DMS53 (cell line): Measurements from ENCODE around the gene HCRT.
"Not testable (repeated sequence)": the region's sequence is repeated elsewhere in the genome, so short reads cannot be mapped to it uniquely, and the experiment has no call there.

ENCODE experiments used
- DNase-seq: peaks from one replicate; lab custom pipeline; 2025; lab: John Stamatoyannopoulos, UW

Gene HCRT

GRCh38 chr17:42197564-42198156 lies 12.4 kb upstream of the HCRT start:
- DNase-seq: no peak

- peak; percentile 85 for DNase-seq
Observed at GRCh38 chr17:42193969-42194899, 9.0 kb upstream of the HCRT start, which contains the start of gene GHDC. TSS of gene GHDC (minus strand) at chr17:42194494. CDS start at chr17:42193581, 913 bp downstream.

GRCh38 chr17:42193216-42193968 lies 8.1 kb upstream of the HCRT start:
- DNase-seq: no peak

GRCh38 chr17:42192189-42193126 lies 7.2 kb upstream of the HCRT start:
- DNase-seq: no peak

DNA sequence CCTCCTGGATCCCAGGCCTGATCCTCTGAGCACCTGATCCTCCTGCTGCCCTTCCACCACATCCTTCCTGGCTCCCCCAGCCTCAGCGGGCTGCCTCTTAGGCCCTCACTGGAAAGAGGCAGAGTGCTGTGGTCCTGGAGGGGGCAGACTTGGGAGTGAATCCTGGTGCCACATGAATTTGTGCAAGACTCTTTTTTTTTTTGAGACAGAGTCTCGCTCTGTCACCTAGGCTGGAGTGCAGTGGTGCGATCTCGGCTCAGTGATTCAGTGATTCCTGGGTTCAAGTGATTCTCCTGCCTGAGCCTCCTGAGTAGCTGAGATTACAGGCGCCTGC lies 6.0 kb upstream of the HCRT start:
- DNase-seq: no peak

DNA sequence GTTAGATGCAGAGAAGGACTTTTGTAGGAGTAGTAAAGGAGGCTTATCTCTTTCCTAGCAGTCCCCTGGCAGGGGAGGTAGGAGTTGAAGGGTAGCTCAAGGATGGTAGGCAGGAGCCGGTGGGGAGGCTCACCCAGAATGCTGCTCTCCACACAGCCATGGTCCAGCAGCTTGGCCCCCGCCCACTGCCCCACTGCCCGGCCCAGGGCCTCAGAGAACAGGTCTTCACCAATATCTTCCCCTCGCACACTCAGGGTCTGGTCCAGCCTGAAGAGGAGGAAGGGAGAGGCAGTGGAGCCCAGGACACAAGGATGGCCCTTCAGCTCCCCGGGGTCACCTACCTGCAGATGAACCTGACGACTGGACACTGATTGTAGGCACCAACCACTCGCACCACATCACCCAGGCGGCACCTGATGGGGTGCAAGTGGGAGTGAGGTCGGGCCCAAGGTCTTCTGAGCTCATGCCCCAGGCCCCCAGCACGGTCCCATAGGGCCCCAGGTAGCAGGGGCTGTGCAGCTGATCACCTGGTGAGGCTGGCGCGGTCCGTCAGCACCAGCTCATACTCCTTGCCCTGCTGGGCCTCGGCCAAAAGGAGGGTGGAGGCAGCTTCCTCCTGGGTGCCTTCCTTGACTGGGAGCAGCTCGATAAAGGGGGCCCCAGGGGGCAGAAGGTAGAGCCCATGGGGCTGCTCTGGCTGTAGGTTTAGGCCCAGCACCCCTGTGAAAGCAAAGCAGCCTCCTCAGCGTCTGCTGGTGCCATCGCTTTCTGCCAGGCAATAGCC lies 5.4 kb upstream of the HCRT start:
- DNase-seq: no peak

DNA sequence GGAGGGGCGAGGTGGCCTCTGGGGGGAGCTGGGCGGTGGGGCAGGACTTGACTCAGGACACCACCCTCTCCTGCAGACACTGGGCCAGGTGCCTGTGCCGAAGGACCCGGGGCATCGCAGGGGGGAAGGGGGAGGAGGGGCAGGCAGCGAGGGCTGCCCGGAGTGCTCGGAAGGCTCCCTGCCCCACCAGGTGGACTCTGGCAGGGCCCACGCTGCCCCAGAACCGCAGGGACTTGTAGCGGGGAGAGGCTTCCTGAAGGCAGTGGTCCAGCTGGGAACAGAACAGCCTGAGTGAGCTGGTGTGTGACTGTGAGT lies 4.4 kb upstream of the HCRT start:
- DNase-seq: no peak

DNA sequence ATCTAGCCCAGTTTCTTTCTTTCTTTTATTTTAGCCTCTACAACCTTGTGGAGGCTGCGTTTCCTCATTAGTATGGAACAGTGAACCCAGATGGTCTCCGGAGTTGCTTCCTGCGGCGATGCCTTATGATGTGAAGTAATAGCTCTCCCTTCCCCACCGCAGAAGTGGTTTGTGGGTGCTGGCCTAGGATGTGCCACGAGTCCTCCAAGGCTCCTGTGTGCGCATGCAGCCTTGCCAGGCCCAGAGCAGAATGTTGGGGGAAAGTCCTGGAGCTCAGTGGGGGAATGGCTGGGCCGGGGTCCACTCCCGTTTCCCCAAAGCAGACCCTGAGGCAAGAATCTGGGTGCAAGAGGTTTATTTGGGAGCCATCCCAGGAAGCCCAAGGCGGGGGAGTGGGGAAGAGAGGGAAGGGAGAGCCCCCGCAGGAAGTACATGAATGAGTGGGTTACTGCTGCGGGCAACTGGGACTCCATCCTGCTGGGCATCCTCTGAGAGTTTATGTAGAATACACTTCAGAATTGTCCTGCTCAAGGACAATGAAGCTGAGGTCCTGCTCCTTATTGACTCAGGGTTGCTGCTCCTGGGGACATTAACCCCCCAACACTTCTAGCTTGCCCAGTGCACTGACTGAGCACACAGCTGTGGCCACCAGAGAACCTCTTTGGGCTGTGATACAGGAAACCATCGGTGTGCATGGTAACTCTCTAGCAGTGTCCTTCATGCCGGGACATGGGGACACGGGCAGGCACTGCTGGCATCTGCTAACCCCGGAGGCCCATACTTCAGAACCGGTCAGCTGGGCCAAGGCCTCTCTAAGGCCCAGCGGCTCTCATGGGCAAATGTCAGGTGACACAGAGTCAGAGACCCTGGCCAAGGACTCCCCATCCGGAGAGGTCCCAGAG lies 3.7 kb upstream of the HCRT start:
- no peak for DNase-seq

GRCh38 chr17:42187833-42188232 lies 2.6 kb upstream of the HCRT start:
- no peak for DNase-seq

DNA sequence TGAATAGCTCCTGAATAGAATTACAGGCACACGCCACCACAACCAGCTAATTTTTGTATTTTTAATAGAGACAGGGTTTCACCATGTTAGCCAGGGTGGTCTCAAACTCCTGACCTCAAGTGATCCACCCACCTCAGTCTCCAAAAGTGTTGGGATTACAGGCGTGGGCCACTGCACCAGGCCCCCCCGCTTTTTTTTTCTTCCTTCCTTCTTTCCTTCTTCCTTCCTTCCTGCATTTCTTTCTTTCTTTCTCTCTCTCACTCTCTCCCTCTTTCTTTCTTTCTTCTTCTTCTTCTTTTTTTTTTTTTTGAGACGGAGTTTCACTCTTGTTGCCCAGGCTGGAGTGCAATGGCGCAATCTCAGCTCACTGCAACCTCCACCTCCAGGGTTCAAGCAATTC lies 939 bp upstream of the HCRT start:
- not testable (repeated sequence) for DNase-seq

GRCh38 chr17:42185621-42185930 lies 324 bp upstream of the HCRT start:
- no peak for DNase-seq

GRCh38 chr17:42183741-42184711 lies 1.2 kb downstream of the HCRT start:
- peak; percentile 90 for DNase-seq

DNA sequence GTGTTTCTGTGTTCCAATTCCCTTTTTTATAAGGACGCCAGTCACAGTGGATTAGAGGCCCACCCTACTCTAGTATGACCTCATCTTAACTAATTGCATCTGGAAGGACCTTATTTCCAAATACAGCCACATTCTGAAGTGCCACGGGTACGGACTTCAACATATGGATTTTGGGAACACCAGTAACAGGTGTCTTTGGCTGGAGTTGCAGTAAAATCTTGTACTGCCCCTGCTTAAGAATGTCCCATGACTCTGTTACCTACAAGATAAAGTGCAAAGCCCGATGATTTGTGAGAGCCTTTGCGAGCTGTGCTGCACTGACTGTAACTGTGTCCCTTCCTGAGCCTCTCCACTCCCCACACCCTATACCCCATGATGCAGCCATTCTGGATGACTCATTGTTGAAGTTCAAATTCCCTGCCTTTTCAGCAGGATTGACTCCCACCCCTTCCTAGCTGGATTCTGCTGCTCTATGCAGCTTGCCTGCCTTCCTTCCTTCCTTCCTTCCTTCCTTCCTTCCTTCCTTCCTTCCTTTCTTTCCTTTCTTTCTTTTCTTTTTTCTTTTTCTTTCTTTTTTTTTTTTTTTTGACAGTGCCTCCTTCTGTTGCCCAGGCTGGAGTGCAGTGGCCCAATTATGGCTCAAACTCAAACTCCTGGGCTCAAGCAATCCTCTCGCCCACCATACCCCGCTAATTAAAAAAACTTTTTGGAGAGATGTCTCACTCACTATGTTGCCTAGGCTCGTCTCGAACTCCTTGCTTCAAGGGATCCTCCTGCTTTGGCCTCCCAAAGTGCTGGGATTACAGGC lies 2.1 kb downstream of the HCRT start:
- peak; percentile 51 for DNase-seq

- DNase-seq: no peak
Observed at GRCh38 chr17:42181851-42182207, 3.4 kb downstream of the HCRT start.

DNA sequence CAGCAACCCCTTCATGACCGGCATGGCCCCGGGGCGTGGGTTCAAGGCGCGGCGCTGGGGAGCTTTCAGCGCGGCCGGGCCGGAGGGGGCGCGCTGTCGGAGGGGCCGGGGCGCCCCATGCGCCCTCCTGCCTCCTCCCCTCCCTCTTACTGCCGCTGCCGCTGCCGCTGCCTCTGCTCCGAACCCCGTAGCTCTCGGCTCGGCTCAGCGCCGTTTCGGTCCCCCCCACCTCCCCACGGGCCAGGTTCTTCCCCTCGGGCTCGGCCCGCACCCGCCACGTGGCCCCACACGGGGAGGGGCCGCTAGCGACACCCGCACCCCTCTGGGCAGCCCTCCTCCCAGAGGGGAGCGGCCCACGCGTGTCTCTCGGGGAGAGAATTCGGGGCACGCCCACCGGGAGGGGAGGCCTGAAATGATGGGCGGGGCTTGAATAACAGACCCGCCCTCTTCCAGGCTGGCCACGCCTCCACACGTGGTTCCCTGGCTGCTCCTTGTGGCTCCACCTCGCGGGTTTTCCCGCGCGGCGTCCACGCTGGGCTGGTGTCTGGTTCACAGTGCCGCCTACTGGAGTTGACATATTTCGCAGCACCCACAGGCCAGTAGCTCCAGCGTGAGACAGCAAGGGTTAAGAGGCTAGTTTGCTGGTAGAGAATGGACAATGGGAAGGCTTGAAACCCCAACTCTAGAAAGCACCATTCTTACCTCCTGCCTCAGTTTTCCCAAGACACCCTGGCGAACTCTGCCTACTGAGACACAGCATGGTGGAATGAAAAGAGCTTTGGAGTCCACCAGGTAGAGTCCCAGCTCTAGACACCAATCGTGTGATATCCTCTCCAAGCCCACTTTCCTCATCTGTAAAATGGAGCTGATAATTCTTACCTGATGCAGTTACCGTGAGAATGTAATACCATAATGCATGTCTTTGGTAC lies 4.1 kb downstream of the HCRT start, which contains the start of gene KCNH4:
Gene KCNH4 (minus strand): TSS at position 221 of the 929 bp plus-strand sequence. CDS start 197 bp downstream, at position 24.
- peak; percentile 90 for DNase-seq

DNA sequence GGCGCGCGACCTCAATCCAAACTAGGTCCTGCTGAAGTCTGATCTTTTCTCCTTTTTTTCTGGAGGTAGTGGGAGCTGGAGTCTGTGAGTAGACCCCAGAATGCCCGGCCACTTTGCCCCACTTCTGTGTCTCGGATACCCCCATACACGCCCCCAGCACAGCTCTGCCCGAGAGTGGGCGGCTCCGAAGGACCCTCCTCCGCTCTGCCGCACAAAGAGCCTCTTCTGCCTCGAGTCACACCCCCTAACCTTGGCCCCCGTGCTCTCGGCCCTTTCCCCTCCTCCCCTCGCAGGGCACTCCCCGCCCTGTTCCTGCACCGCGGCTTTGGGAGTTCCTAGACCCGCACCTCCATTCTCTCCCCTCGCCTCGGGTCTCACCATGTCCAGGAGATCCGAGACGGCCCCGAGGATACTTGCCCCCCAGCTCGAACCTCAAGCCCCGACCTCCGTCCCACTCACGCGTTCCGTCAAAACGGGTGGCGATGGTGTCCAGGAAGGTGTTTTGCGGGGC lies 4.8 kb downstream of the HCRT start:
- DNase-seq: no peak
